Naive thymus-derived CD4-positive, alpha-beta T cell (primary cell): Measurements from ENCODE around the gene KCNAB1. TPM values are rescaled to one million over a fixed set of nuclear protein-coding genes. Genes with fewer than 3 reads are reported as not detected.

ENCODE experiments used
- ATAC-seq: fragments of 150-1000 bp; cut with Tn5 transposase; 2 replicates; pipeline ENCODE4 v1.10.0; 2021; ENCODE audit warnings: mild to moderate bottlenecking, moderate library complexity
- CTCF ChIA-PET: fragments of 350-600 bp; sonication (Branson Sonifier 250); formaldehyde crosslinking; loops from one replicate; lab custom pipeline; 2021; ENCODE audit warnings: antibody characterized with exemption; lab: Charles Lee
- POLR2A ChIA-PET: fragments of 350-600 bp; sonication (Branson Sonifier 250); formaldehyde crosslinking; loops from one replicate; lab custom pipeline; 2021; ENCODE audit warnings: antibody characterized with exemption, inconsistent platforms; lab: Charles Lee
- DNase-seq, 9 donors: peaks; one replicate each; pipeline versions ENCODE4 v3.0.0 to v3.0.0-alpha.2; 2020 to 2022; ENCODE audit warnings: mixed read lengths in 1 of 9
- H3K27ac ChIP-seq: one replicate; pipeline ENCODE4 v1.7.0; 2013; ENCODE audit warnings: mild to moderate bottlenecking, low read depth, low read length, moderate library complexity
- H3K27me3 ChIP-seq, 2 donors: one replicate each; pipeline ENCODE4 v1.7.0; 2013; ENCODE audit warnings: low read length in 2 of 2, mild to moderate bottlenecking in 2 of 2, moderate library complexity in 2 of 2; ENCODE audit not compliant: control insufficient read depth in 2 of 2, insufficient read depth in 2 of 2
- H3K36me3 ChIP-seq, 3 experiments: 1 replicate in 2 of 3; 2 replicates in 1 of 3; pipeline ENCODE4 v1.7.0; 2013; ENCODE audit warnings: low read length in 3 of 3, mild to moderate bottlenecking in 3 of 3, moderate library complexity in 1 of 3; ENCODE audit not compliant: insufficient read depth in 3 of 3, control insufficient read depth in 2 of 3
- H3K4me1 ChIP-seq, 2 donors: one replicate each; pipeline ENCODE4 v1.7.0; 2013; ENCODE audit warnings: low read length in 2 of 2, mild to moderate bottlenecking in 2 of 2, moderate library complexity in 1 of 2; ENCODE audit not compliant: control insufficient read depth in 2 of 2, insufficient read depth in 2 of 2
- H3K4me3 ChIP-seq: 2 replicates; pipeline ENCODE4 v1.7.0; 2013; ENCODE audit warnings: mild to moderate bottlenecking, low read length
- H3K9me3 ChIP-seq, 3 experiments: 1 replicate in 2 of 3; 2 replicates in 1 of 3; pipeline ENCODE4 v1.7.0; 2013; ENCODE audit warnings: low read length in 3 of 3; ENCODE audit not compliant: control insufficient read depth in 2 of 3
- H3K27ac Mint-ChIP-seq, 9 donors: one replicate each; pipeline ENCODE4 v1.8.0; 2020 to 2022; ENCODE audit warnings: mixed read lengths in 9 of 9, mild to moderate bottlenecking in 8 of 9, moderate library complexity in 5 of 9, inconsistent platforms in 2 of 9
- H3K27me3 Mint-ChIP-seq, 5 donors: one replicate each; pipeline ENCODE4 v1.8.0; 2021 to 2022; ENCODE audit warnings: mixed read lengths in 5 of 5, mild to moderate bottlenecking in 1 of 5
- H3K36me3 Mint-ChIP-seq, 5 donors: one replicate each; pipeline ENCODE4 v1.8.0; 2020 to 2022; ENCODE audit warnings: mixed read lengths in 5 of 5, mild to moderate bottlenecking in 3 of 5, inconsistent platforms in 1 of 5
- H3K4me1 Mint-ChIP-seq, 7 donors: one replicate each; pipeline ENCODE4 v1.8.0; 2020 to 2022; ENCODE audit warnings: mixed read lengths in 7 of 7, mild to moderate bottlenecking in 3 of 7, inconsistent platforms in 1 of 7
- H3K4me3 Mint-ChIP-seq, 10 donors: one replicate each; pipeline ENCODE4 v1.8.0; 2020 to 2022; ENCODE audit warnings: mild to moderate bottlenecking in 10 of 10, mixed read lengths in 10 of 10, moderate library complexity in 6 of 10, inconsistent platforms in 2 of 10
- H3K9me3 Mint-ChIP-seq, 11 donors: one replicate each; pipeline ENCODE4 v1.8.0; 2020 to 2022; ENCODE audit warnings: mixed read lengths in 11 of 11, mild to moderate bottlenecking in 4 of 11, inconsistent platforms in 1 of 11, moderate library complexity in 1 of 11
- intact Hi-C, 2 donors: fragments of 100-400 bp; cut with micrococcal nuclease; formaldehyde crosslinking; loops; one replicate each; pipeline ENCODE4 v1.15.1; 2023
- polyA plus RNA-seq, 2 donors: library from polyadenylated mRNA; unstranded; fragments of 300-500 nt; fragmentation: Illumina TruSeq; gene quantifications; one replicate each; pipeline ENCODE4 v1.2.3, GENCODE V29; 2021
- total RNA-seq, 6 experiments: library from RNA in 5 of 6; stranded (reverse) in 5 of 6; gene quantifications; 1 replicate in 5 of 6; 2 replicates in 1 of 6; pipeline ENCODE4 v1.2.3 and lab custom pipeline; 2021 to 2026

The KCNAB1 gene
- total and polyA plus RNA-seq, 7 experiments from 2014 or later = 0.09 to 0.17 TPM; not detected in 5

- Mint-ChIP-seq H3K27ac (no peak overlapping the region), H3K9me3 (peaks cover 0 to 5% (median 0%) of the 10 kb centered on the region in 11 donors), H3K27me3 (peaks cover 6 to 51% (median 13%) of the 10 kb centered on the region in 5 donors), H3K4me1 (no peaks in the 10 kb centered on the region), H3K36me3 (peaks cover 0 to 5% (median 0%) of the 10 kb centered on the region in 5 donors), H3K4me3 (no peak overlapping the region)
- ATAC-seq = no peak
- Histone ChIP-seq H3K27ac (no peak overlapping the region), H3K4me1 (no peaks in the 10 kb centered on the region), H3K27me3 (no peaks in the 10 kb centered on the region), H3K4me3 (no peak overlapping the region), H3K36me3 (no peaks in the 10 kb centered on the region), H3K9me3 (no peaks in the 10 kb centered on the region)
- intact Hi-C loops = no loop called here
- ChIA-PET CTCF (no interaction called here), POLR2A (no interaction called here)
- DNase-seq = no peak
These were observed 292.2 kb downstream of the KCNAB1 start for GRCh38 chr3:156412600-156412999.

GRCh38 chr3:156413293-156413892, 293.0 kb downstream of the KCNAB1 start:
- H3K36me3 ChIP-seq = no peaks in the 10 kb centered on the region
- H3K27ac Mint-ChIP-seq = no peak overlapping the region
- no peaks in the 10 kb centered on the region for H3K4me1 Mint-ChIP-seq
- no peaks in the 10 kb centered on the region for H3K9me3 ChIP-seq
- no peak overlapping the region for H3K4me3 Mint-ChIP-seq
- H3K4me3 ChIP-seq = no peak overlapping the region
- peaks cover 0 to 5% (median 0%) of the 10 kb centered on the region in 5 donors for H3K36me3 Mint-ChIP-seq
- DNase-seq = no peak
- no peaks in the 10 kb centered on the region for H3K4me1 ChIP-seq
- POLR2A ChIA-PET = no interaction called here
- intact Hi-C loops = no loop called here
- H3K27me3 ChIP-seq = no peaks in the 10 kb centered on the region
- no peak overlapping the region for H3K27ac ChIP-seq
- peaks cover 6 to 52% (median 13%) of the 10 kb centered on the region in 5 donors for H3K27me3 Mint-ChIP-seq
- no peak for ATAC-seq
- CTCF ChIA-PET = no interaction called here
- peaks cover 0 to 5% (median 0%) of the 10 kb centered on the region in 11 donors for H3K9me3 Mint-ChIP-seq

GRCh38 chr3:156416846-156417558, 296.6 kb downstream of the KCNAB1 start:
- Mint-ChIP-seq H3K27ac (no peak overlapping the region), H3K9me3 (peaks cover 0 to 5% (median 0%) of the 10 kb centered on the region in 11 donors), H3K4me1 (no peaks in the 10 kb centered on the region), H3K4me3 (no peak overlapping the region), H3K27me3 (peaks cover 4 to 38% (median 13%) of the 10 kb centered on the region in 5 donors), H3K36me3 (peaks cover 0 to 5% (median 0%) of the 10 kb centered on the region in 5 donors)
- ChIA-PET POLR2A (no interaction called here), CTCF (no interaction called here)
- Histone ChIP-seq H3K27me3 (no peaks in the 10 kb centered on the region), H3K27ac (no peak overlapping the region), H3K9me3 (no peaks in the 10 kb centered on the region), H3K36me3 (no peaks in the 10 kb centered on the region), H3K4me1 (no peaks in the 10 kb centered on the region), H3K4me3 (no peak overlapping the region)
- intact Hi-C loops = no loop called here
- DNase-seq (no peak), ATAC-seq (no peak)

GRCh38 chr3:156417559-156418132, 297.3 kb downstream of the KCNAB1 start:
- peaks cover 0 to 5% (median 0%) of the 10 kb centered on the region in 11 donors for H3K9me3 Mint-ChIP-seq
- peaks cover 1 to 35% (median 10%) of the 10 kb centered on the region in 5 donors for H3K27me3 Mint-ChIP-seq
- Histone ChIP-seq H3K4me3 (no peak overlapping the region), H3K27ac (no peak overlapping the region), H3K4me1 (no peaks in the 10 kb centered on the region), H3K36me3 (no peaks in the 10 kb centered on the region), H3K9me3 (no peaks in the 10 kb centered on the region), H3K27me3 (no peaks in the 10 kb centered on the region)
- CTCF ChIA-PET = no interaction called here
- H3K4me1 Mint-ChIP-seq = no peaks in the 10 kb centered on the region
- POLR2A ChIA-PET = no interaction called here
- ATAC-seq = no peak
- no peak for DNase-seq
- intact Hi-C loops = no loop called here
- H3K27ac Mint-ChIP-seq = no peak overlapping the region
- peaks cover 0 to 5% (median 0%) of the 10 kb centered on the region in 5 donors for H3K36me3 Mint-ChIP-seq
- H3K4me3 Mint-ChIP-seq = no peak overlapping the region

GRCh38 chr3:156418428-156418827, 298.1 kb downstream of the KCNAB1 start:
- peaks cover 0 to 5% (median 0%) of the 10 kb centered on the region in 11 donors for H3K9me3 Mint-ChIP-seq
- ChIA-PET CTCF (no interaction called here), POLR2A (no interaction called here)
- peaks cover 0 to 30% (median 10%) of the 10 kb centered on the region in 5 donors for H3K27me3 Mint-ChIP-seq
- H3K36me3 Mint-ChIP-seq = peaks cover 0 to 5% (median 0%) of the 10 kb centered on the region in 5 donors
- no peaks in the 10 kb centered on the region for H3K27me3 ChIP-seq
- no peak overlapping the region for H3K4me3 ChIP-seq
- no peaks in the 10 kb centered on the region for H3K4me1 Mint-ChIP-seq
- no peak overlapping the region for H3K27ac ChIP-seq
- H3K4me1 ChIP-seq = no peaks in the 10 kb centered on the region
- intact Hi-C loops = no loop called here
- no peaks in the 10 kb centered on the region for H3K36me3 ChIP-seq
- DNase-seq (no peak), ATAC-seq (no peak)
- H3K4me3 Mint-ChIP-seq = no peak overlapping the region
- no peak overlapping the region for H3K27ac Mint-ChIP-seq
- H3K9me3 ChIP-seq = no peaks in the 10 kb centered on the region

- Mint-ChIP-seq H3K4me1 (peaks cover 0 to 1% (median 0%) of the 10 kb centered on the region in 7 donors), H3K9me3 (no peaks in the 10 kb centered on the region), H3K27ac (no peak overlapping the region), H3K36me3 (no peaks in the 10 kb centered on the region), H3K4me3 (no peak overlapping the region), H3K27me3 (peaks cover 0 to 11% (median 4%) of the 10 kb centered on the region in 5 donors)
- CTCF ChIA-PET = no interaction called here
- H3K36me3 ChIP-seq = no peaks in the 10 kb centered on the region
- ATAC-seq (no peak), DNase-seq (no peak)
- no peaks in the 10 kb centered on the region for H3K27me3 ChIP-seq
- H3K4me1 ChIP-seq = no peaks in the 10 kb centered on the region
- intact Hi-C loops = no loop called here
- POLR2A ChIA-PET = no interaction called here
- no peak overlapping the region for H3K27ac ChIP-seq
- H3K9me3 ChIP-seq = no peaks in the 10 kb centered on the region
- H3K4me3 ChIP-seq = no peak overlapping the region
These were observed 301.2 kb downstream of the KCNAB1 start for GRCh38 chr3:156421534-156421933.
